M059J (cell line): ENCODE measurements around the gene SEPTIN10. TPM values are rescaled to one million over a fixed set of nuclear protein-coding genes. Genes with fewer than 3 reads are reported as not detected.

Experiments
- DNase-seq: peaks from one replicate; pipeline ENCODE4 v3.0.0-alpha.2; 2012; ENCODE audit warnings: low read depth
- total RNA-seq: library from RNA; depleted of rRNA; stranded (reverse); fragments of >200 nt; shearing (Covaris generic); gene quantifications from 2 replicates; pipeline ENCODE4 v1.2.3, GENCODE V29; 2014; rRNA removed

The SEPTIN10 gene
- total RNA-seq, 1 experiment from 2014 or later, result 74.5 TPM

- no peak for DNase-seq
These were observed 115.6 kb downstream of the SEPTIN10 start for GRCh38 chr2:109497911-109498870.

- peak; percentile 79 for DNase-seq
These were observed 116.3 kb downstream of the SEPTIN10 start for GRCh38 chr2:109497463-109497862.

GRCh38 chr2:109494351-109494750 is 119.4 kb downstream of the SEPTIN10 start:
- no peak for DNase-seq

- DNase-seq, result no peak
These were observed 120.4 kb downstream of the SEPTIN10 start for GRCh38 chr2:109493176-109493935.

Other genes starting within 250 kb of the SEPTIN10 start
- gene SOWAHC, start 398 bp upstream of the SEPTIN10 start, total RNA-seq, result 7.5 and 11.4 TPM in 2 replicates
- gene RGPD5, start 180.3 kb upstream of the SEPTIN10 start, total RNA-seq, result 6.5 and 9.2 TPM in 2 replicates